HG03175 (cell line): ENCODE data around the gene LENG1.
A peak's percentile ranks its signal among the peaks of the same experiment; 100 is the strongest.

ENCODE experiments used
- ATAC-seq: cut with Tn5 transposase; IDR thresholded peaks from one replicate; pipeline ENCODE4 v1.9.1; 2021; ENCODE audit warnings: mild to moderate bottlenecking, moderate library complexity; ENCODE audit not compliant: unreplicated experiment

LENG1 gene

GRCh38 chr19:54114340-54115108 lies 45.0 kb downstream of the LENG1 start:
- ATAC-seq = peak; percentile 32

- ATAC-seq = no peak
These were observed 49.9 kb downstream of the LENG1 start for GRCh38 chr19:54109651-54110050.

- ATAC-seq = no peak
These were observed 51.0 kb downstream of the LENG1 start for GRCh38 chr19:54108496-54108895.

GRCh38 chr19:54107876-54108490 lies 51.5 kb downstream of the LENG1 start:
- no peak for ATAC-seq

- ATAC-seq = no peak
These were observed 52.8 kb downstream of the LENG1 start for GRCh38 chr19:54106716-54107115.

GRCh38 chr19:54105796-54106195 lies 53.7 kb downstream of the LENG1 start:
- no peak for ATAC-seq
